Astrocyte (in vitro differentiated cells and primary cell): ENCODE results near the gene NPIPB12. TPM values are rescaled to one million over a fixed set of nuclear protein-coding genes. Genes with fewer than 3 reads are reported as not detected.
"Not testable (repeated sequence)": the region's sequence is repeated elsewhere in the genome, so short reads cannot be mapped to it uniquely, and the experiment has no call there.

Experiments used
- DNase-seq: peaks from one replicate; pipeline ENCODE4 v3.0.0-alpha.2; 2010; ENCODE audit warnings: low read depth
- FAIRE-seq: peaks from 2 replicates; lab custom pipeline; 2011; peaks lifted over from hg19 to GRCh38; lab: Jason Lieb, UNC
- H2AFZ ChIP-seq: 2 replicates; pipeline ENCODE4 v1.6.0; 2012; ENCODE audit warnings: low read depth, low read length, inconsistent platforms
- H3K27ac ChIP-seq: 2 replicates; pipeline ENCODE4 v1.5.1; 2011; ENCODE audit warnings: low read depth, low read length, inconsistent platforms
- H3K27me3 ChIP-seq: 2 replicates; pipeline ENCODE4 v1.6.0; 2011; ENCODE audit warnings: low read length, inconsistent platforms; ENCODE audit not compliant: insufficient read depth
- H3K36me3 ChIP-seq: 2 replicates; pipeline ENCODE4 v1.5.1; 2011; ENCODE audit warnings: low read length, inconsistent platforms; ENCODE audit not compliant: insufficient read depth
- H3K4me1 ChIP-seq: 2 replicates; pipeline ENCODE4 v1.5.1; 2011; ENCODE audit warnings: low read length, inconsistent platforms; ENCODE audit not compliant: insufficient read depth
- H3K4me2 ChIP-seq: 2 replicates; pipeline ENCODE4 v1.6.0; 2012; ENCODE audit warnings: low read length, inconsistent platforms
- H3K4me3 ChIP-seq: 2 replicates; pipeline ENCODE4 v1.5.1; 2011; ENCODE audit warnings: low read depth, mild to moderate bottlenecking, low read length, inconsistent platforms; ENCODE audit not compliant: insufficient read depth
- H3K79me2 ChIP-seq: 2 replicates; pipeline ENCODE4 v1.6.0; 2012; ENCODE audit warnings: mild to moderate bottlenecking, low read length, inconsistent platforms; ENCODE audit not compliant: insufficient read depth
- H3K9ac ChIP-seq: 2 replicates; pipeline ENCODE4 v1.6.0; 2012; ENCODE audit warnings: mild to moderate bottlenecking, low read length, inconsistent platforms
- H3K9me3 ChIP-seq: 2 replicates; pipeline ENCODE4 v1.5.1; 2012; ENCODE audit warnings: low read depth, mild to moderate bottlenecking, low read length, inconsistent platforms; ENCODE audit not compliant: insufficient read depth
- H4K20me1 ChIP-seq: 2 replicates; pipeline ENCODE4 v1.6.0; 2012; ENCODE audit warnings: low read length, inconsistent platforms; ENCODE audit not compliant: insufficient read depth
- H3K27ac Mint-ChIP-seq: one replicate; pipeline ENCODE4 v1.8.0; 2021; ENCODE audit warnings: mild to moderate bottlenecking, mixed read lengths; ENCODE audit not compliant: unreplicated experiment
- H3K27me3 Mint-ChIP-seq: one replicate; pipeline ENCODE4 v1.8.0; 2021; ENCODE audit warnings: low read depth, mixed read lengths; ENCODE audit not compliant: unreplicated experiment
- H3K36me3 Mint-ChIP-seq: one replicate; pipeline ENCODE4 v1.8.0; 2021; ENCODE audit warnings: low read depth, mixed read lengths; ENCODE audit not compliant: unreplicated experiment
- H3K4me1 Mint-ChIP-seq: one replicate; pipeline ENCODE4 v1.8.0; 2021; ENCODE audit warnings: low read depth, mixed read lengths; ENCODE audit not compliant: unreplicated experiment
- H3K4me3 Mint-ChIP-seq: one replicate; pipeline ENCODE4 v1.8.0; 2021; ENCODE audit warnings: mild to moderate bottlenecking, moderate library complexity, mixed read lengths; ENCODE audit not compliant: unreplicated experiment
- H3K9me3 Mint-ChIP-seq: one replicate; pipeline ENCODE4 v1.8.0; 2021; ENCODE audit warnings: mild to moderate bottlenecking, mixed read lengths; ENCODE audit not compliant: unreplicated experiment
- total RNA-seq: library from RNA; stranded (reverse); gene quantifications from 2 replicates; pipeline ENCODE4 v1.2.1, GENCODE V29; 2021

The NPIPB12 gene
- total RNA-seq, 1 donor from 2014 or later, result 61.9 TPM

GRCh38 chr16:29466904-29467303, 39.3 kb downstream of the NPIPB12 start:
- not testable (repeated sequence) for H3K4me1 Mint-ChIP-seq, H3K27ac Mint-ChIP-seq, H3K4me1 ChIP-seq, H3K36me3 ChIP-seq, H3K4me3 ChIP-seq, H3K4me2 ChIP-seq, H3K9me3 ChIP-seq, H3K9me3 Mint-ChIP-seq, H3K4me3 Mint-ChIP-seq, H3K9ac ChIP-seq, H3K36me3 Mint-ChIP-seq, H2AFZ ChIP-seq, H3K27me3 ChIP-seq, H3K79me2 ChIP-seq, DNase-seq, H3K27me3 Mint-ChIP-seq, H4K20me1 ChIP-seq, FAIRE-seq, H3K27ac ChIP-seq

DNA sequence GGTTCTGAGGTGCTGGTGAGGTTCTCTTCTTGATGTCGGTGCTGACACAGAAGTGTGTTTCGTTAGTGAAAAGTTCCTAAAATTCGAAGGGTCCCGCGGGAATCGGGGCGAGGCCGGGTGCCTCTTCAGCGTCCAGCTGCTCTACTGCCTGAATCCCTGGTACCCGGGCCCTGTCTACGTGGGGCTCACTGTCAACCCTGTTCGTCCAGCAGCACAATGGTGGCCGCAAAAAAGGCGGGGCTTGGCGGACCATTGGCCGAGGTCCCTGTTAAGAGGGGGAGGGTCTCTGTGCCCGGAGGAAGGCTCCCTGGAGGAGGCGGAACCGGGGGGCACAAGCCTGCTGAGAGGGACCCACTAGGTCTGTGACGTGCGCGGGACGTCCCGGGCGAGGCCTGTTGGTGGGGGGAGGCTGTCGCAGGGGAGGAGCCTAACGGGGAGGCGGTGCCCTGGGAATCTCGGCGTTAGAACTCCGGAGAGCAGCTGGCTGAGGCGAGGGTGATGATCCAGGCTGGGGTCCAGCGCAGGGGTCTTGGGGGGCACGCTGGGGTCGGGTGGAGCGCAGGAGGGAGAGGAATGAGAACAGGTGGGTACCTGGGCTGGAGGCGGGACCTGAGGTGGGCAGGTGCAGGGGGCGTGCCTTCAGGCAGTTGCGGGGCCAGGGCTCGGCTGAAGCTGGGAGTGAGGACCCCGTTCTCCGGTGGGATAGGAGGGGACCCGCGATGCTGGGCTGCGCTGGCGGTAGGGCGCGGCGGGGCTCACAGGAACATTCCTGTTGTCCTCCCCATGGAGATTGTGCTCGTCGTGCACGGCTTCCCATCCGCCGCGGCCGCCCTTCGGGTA, 40.0 kb downstream of the NPIPB12 start:
- H3K9me3 ChIP-seq, H3K4me1 Mint-ChIP-seq, H3K36me3 ChIP-seq, H2AFZ ChIP-seq, H3K9ac ChIP-seq, H3K4me2 ChIP-seq, H3K27me3 ChIP-seq, DNase-seq, H3K36me3 Mint-ChIP-seq, H3K27ac ChIP-seq, H4K20me1 ChIP-seq, H3K4me3 Mint-ChIP-seq, H3K27me3 Mint-ChIP-seq, H3K4me3 ChIP-seq, H3K9me3 Mint-ChIP-seq, H3K27ac Mint-ChIP-seq, FAIRE-seq, H3K4me1 ChIP-seq, H3K79me2 ChIP-seq: not testable (repeated sequence)

DNA sequence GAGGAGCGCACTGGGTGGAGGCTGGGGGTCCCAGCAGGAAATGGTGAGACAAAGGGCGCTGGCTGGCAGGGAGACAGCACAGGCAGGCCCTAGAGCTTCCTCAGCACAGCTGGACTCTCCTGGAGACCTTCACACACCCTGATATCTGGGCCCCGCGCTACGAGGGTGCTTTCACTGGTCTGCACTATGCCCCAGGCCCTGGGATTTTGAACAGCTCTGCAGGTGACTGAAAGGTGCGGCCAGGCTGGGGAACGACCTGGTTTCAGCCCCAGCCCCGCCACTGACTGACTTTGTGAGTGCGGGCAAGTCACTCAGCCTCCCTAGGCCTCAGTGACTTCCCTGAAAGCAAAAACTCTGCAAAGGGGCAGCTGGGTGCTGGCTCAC, 45.6 kb downstream of the NPIPB12 start:
- not testable (repeated sequence) for H3K27me3 Mint-ChIP-seq, H3K36me3 Mint-ChIP-seq, H2AFZ ChIP-seq

GRCh38 chr16:29459706-29460646, 46.2 kb downstream of the NPIPB12 start, which contains the start of gene SULT1A4:
Gene SULT1A4, plus strand, starts transcription at chr16:29459913. Its CDS starts 1,473 bp downstream, at chr16:29461386.
- not testable (repeated sequence) for H3K27me3 ChIP-seq, H3K4me1 ChIP-seq, H3K27ac Mint-ChIP-seq, H3K4me2 ChIP-seq, H3K4me3 ChIP-seq, H3K9me3 ChIP-seq, H3K9ac ChIP-seq, H4K20me1 ChIP-seq, H3K4me3 Mint-ChIP-seq, H3K4me1 Mint-ChIP-seq, H3K27ac ChIP-seq, H3K36me3 ChIP-seq, DNase-seq, FAIRE-seq, H3K27me3 Mint-ChIP-seq, H2AFZ ChIP-seq, H3K79me2 ChIP-seq, H3K36me3 Mint-ChIP-seq, H3K9me3 Mint-ChIP-seq

More for the DNA sequence above, 45.6 kb downstream of the NPIPB12 start:
- not testable (repeated sequence) for FAIRE-seq, H3K4me3 Mint-ChIP-seq, H3K4me1 ChIP-seq, H3K9me3 Mint-ChIP-seq, H3K9me3 ChIP-seq, H3K27ac Mint-ChIP-seq, H3K79me2 ChIP-seq, H3K27ac ChIP-seq, H3K4me2 ChIP-seq, H3K27me3 ChIP-seq, H3K9ac ChIP-seq, H3K4me3 ChIP-seq, H4K20me1 ChIP-seq, H3K36me3 ChIP-seq, H3K4me1 Mint-ChIP-seq, DNase-seq

DNA sequence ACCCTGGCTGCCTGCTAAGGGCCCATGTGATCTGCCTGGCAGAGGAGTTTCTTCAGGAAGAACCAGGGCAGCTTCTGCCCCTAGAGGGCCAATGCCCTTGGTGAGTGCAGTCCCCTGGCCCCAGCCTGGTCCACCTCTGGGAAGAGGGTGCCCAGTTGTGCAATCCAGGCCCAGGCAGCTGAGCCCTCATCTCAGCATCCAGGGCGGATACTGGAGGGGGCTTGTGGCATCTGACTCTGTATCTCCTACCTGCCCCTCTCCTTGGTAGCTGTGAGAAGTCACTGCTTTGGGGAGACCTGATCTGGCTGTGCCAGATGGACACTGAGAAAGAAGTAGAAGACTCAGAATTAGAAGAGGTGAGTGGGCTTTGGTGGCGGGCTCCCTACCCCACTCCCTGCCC, 48.5 kb downstream of the NPIPB12 start:
- not testable (repeated sequence) for H3K4me3 ChIP-seq, H2AFZ ChIP-seq, H3K9me3 ChIP-seq, H3K36me3 Mint-ChIP-seq, H3K27me3 Mint-ChIP-seq, H3K36me3 ChIP-seq, H3K4me1 Mint-ChIP-seq, DNase-seq, H3K27ac ChIP-seq, H3K9ac ChIP-seq, H3K4me2 ChIP-seq, H3K27ac Mint-ChIP-seq, H3K4me1 ChIP-seq, H3K79me2 ChIP-seq, H4K20me1 ChIP-seq, H3K4me3 Mint-ChIP-seq, H3K9me3 Mint-ChIP-seq, FAIRE-seq, H3K27me3 ChIP-seq
